A673 (cell line): ENCODE results near the gene KRTAP4-1.

Experiments
- EZH2 ChIP-seq: fragments of 200-600 bp; sonication (generic); IDR thresholded peaks from 2 replicates; pipeline ENCODE4 v1.6.1; 2017; ENCODE audit warnings: borderline replicate concordance, low read depth, mild to moderate bottlenecking, mixed read lengths, antibody characterized with exemption, low read length; ENCODE audit not compliant: poor library complexity, severe bottlenecking
- TF ChIP-seq, protein P1 (sequence below): fragments of 300-800, 200-600 bp; sonication (generic); conservative IDR thresholded peaks from 2 replicates; pipeline ENCODE4 v1.5.1; 2017; ENCODE audit warnings: low read depth, mild to moderate bottlenecking, antibody characterized with exemption, low read length, moderate library complexity, mixed read lengths

DNA sequence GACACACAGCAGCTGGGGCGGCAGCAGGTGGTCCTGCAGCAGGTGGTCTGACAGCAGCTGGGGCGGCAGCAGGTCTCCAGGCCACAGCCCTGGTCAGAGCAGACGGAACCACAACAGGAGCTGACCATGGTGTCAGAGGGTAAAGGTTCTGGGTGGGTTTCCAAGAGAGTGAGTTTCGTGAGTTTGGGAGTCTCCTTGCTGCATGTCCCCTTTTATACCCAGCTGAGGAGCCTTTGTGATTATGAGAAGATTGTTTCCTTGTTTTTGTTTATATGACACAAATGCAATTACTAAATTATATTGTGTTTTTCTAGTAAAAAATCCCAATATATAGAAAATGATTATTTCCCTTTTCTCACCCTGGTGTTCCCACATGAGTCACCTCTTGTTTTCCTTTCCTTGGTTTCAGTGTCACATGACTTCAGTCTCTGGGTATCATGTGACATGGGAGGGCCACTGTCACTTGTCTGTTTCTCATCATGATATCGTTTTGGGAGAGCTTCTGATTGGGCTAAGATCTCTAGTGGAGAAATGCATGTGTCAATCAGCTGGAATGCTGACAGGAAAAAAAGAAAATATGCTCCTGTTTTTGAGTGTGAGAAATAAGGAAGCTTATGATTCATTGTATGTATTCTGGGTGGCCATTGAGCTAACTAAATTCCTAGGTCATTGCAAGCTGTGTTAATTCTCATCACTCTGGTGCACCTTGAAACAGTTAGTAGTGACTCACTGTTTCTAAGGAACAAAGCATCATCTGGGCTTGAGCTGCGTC, 44.2 kb downstream of the KRTAP4-1 start, which contains the start of gene KRTAP4-6:
- TF ChIP-seq, protein P1, sequence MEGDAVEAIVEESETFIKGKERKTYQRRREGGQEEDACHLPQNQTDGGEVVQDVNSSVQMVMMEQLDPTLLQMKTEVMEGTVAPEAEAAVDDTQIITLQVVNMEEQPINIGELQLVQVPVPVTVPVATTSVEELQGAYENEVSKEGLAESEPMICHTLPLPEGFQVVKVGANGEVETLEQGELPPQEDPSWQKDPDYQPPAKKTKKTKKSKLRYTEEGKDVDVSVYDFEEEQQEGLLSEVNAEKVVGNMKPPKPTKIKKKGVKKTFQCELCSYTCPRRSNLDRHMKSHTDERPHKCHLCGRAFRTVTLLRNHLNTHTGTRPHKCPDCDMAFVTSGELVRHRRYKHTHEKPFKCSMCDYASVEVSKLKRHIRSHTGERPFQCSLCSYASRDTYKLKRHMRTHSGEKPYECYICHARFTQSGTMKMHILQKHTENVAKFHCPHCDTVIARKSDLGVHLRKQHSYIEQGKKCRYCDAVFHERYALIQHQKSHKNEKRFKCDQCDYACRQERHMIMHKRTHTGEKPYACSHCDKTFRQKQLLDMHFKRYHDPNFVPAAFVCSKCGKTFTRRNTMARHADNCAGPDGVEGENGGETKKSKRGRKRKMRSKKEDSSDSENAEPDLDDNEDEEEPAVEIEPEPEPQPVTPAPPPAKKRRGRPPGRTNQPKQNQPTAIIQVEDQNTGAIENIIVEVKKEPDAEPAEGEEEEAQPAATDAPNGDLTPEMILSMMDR = no peak
- TF ChIP-seq EZH2 = no peak
